ENCODE measurements around the gene IMPDH2. TPM values are rescaled to one million over a fixed set of nuclear protein-coding genes. Genes with fewer than 3 reads are reported as not detected.

The IMPDH2 gene
- total and polyA plus RNA-seq, 2 of the 4 experiments (the other 2 are of a cell fraction) = 190 to 296 TPM

- intact Hi-C loops (cut with micrococcal nuclease) (no loop called here), dilution Hi-C loops (cut with HindIII; ENCODE audit: low sequenced_read_pairs, unreplicated experiment) (no loop called here), in situ Hi-C loops (cut with MboI; ENCODE audit: low sequenced_read_pairs) (no loop called here)
- no peak for TF ChIP-seq RFX5 (IDR thresholded peaks at IDR 0.05; ENCODE audit: low read depth, low read length)
- no peak for TF ChIP-seq SMC3 (IDR thresholded peaks at IDR 0.05; ENCODE audit: low read depth, low read length)
- no peak for TF ChIP-seq CEBPB (IDR thresholded peaks at IDR 0.05; ENCODE audit: low read depth, low read length)
- no peak for TF ChIP-seq ELK1 (IDR thresholded peaks at IDR 0.05; ENCODE audit: borderline replicate concordance, low read depth, low read length)
- no peak for TF ChIP-seq CTCF (conservative IDR thresholded peaks at IDR 0.05; ENCODE audit: low read depth, low read length)
- no peak for TF ChIP-seq FOS (IDR thresholded peaks at IDR 0.05; ENCODE audit: low read depth, low read length)
- TF ChIP-seq POLR2A (IDR thresholded peaks at IDR 0.05; ENCODE audit: low read depth, low read length) = no peak
- Histone ChIP-seq H3K23ac (ENCODE audit: low read depth, low read length) (0 out of 2 replicates have a peak overlapping the region, but pooled peaks have one; percentile 76), H3K9ac (ENCODE audit: low read depth, low read length) (peak overlapping the region; percentile 74; the same call in 1 of the 2 replicates), H4K8ac (ENCODE audit: low read depth in 2 of 2, low read length in 2 of 2) (peak overlapping the region; percentile 67 to 92), H2AK9ac (replicated peaks; ENCODE audit: low read depth, low read length, poor library complexity) (peak overlapping the region; percentile 100), H3K9me3 (ENCODE audit: control insufficient read depth, insufficient read depth, low read length) (no peaks in the 10 kb centered on the region), H3K79me1 (ENCODE audit: low read depth in 1 of 2, low read length in 2 of 2) (peaks cover 35 to 62% of the 10 kb centered on the region in 2 experiments), H4K5ac (ENCODE audit: low read depth, low read length) (peak overlapping the region; percentile 29; the same call in 1 of the 2 replicates), H3K4me1 (ENCODE audit: control insufficient read depth, insufficient read depth, low read length) (peaks cover 7% of the 10 kb centered on the region), H4K20me1 (ENCODE audit: insufficient read depth, low read length) (peaks cover 10% of the 10 kb centered on the region), H2AK5ac (ENCODE audit: low read depth, low read length) (0 out of 2 replicates have a peak overlapping the region, but pooled peaks have one; percentile 63), H3K4ac (ENCODE audit: low read depth, low read length) (peak overlapping the region; percentile 89), H3K36me3 (ENCODE audit: control insufficient read depth, insufficient read depth, low read length) (peaks cover 61% of the 10 kb centered on the region), H3K27me3 (ENCODE audit: control insufficient read depth, insufficient read depth, low read length) (no peaks in the 10 kb centered on the region), H3K56ac (ENCODE audit: extremely low read depth, insufficient read depth, low read length) (peak overlapping the region; percentile 33; the same call in 1 of the 2 replicates), H3K9me1 (ENCODE audit: insufficient read depth, low read length) (peaks cover 32% of the 10 kb centered on the region), H3K27ac (ENCODE audit: insufficient read depth, low read length) (peak overlapping the region; percentile 61), H2BK120ac (ENCODE audit: low read depth, low read length) (no peak overlapping the region), H2AFZ (replicated peaks; ENCODE audit: low read length, poor library complexity) (peak overlapping the region; percentile 93), H3K18ac (ENCODE audit: low read depth, low read length) (no peak overlapping the region), H4K91ac (ENCODE audit: insufficient read depth, low read depth, low read length) (no peak overlapping the region), H2BK15ac (ENCODE audit: low read depth, low read length) (no peak overlapping the region), H3K4me2 (ENCODE audit: low read depth, low read length) (peak overlapping the region; percentile 61), H2BK20ac (ENCODE audit: low read depth, low read length) (no peak overlapping the region), H3K4me3 (ENCODE audit: insufficient read depth, low read depth, low read length) (no peak overlapping the region), H3K14ac (replicated peaks; ENCODE audit: low read depth, low read length) (peak overlapping the region; percentile 84; the same call in 1 of the 2 replicates), H2BK5ac (ENCODE audit: low read depth, low read length, poor library complexity, severe bottlenecking) (peak overlapping the region; percentile 49)
- ChIA-PET CTCF (no interaction called here), POLR2A (ENCODE audit: unreplicated experiment) (interaction anchor here (0.5 to 0.7 kb wide), 4 partner anchors 9 to 663 kb away, joined by 3 to 7 read pairs (median 4); no protein-coding TSS in a partner anchor)
- no CpG with 5 or more reads among the region's 7 CpGs for WGBS, 2 experiments (ENCODE audit: extremely low coverage in 2 of 2, insufficient read length in 1 of 2)
- ATAC-seq (ENCODE audit: low read depth) (no peak), DNase-seq (no peak)
- no TSS peak for BruUV-seq (replicated peaks)
Observed at GRCh38 chr3:49029563-49029884, 326 bp upstream of the IMPDH2 start.

Data from IMR-90 (cell line).